Choroid plexus epithelial cell (primary cell): Measurements from ENCODE around the gene FHL3.

ENCODE experiments used
- DNase-seq: peaks from one replicate; pipeline ENCODE4 v3.0.0-alpha.2; 2010; ENCODE audit warnings: low read depth
- H3K4me3 ChIP-seq: 2 replicates; pipeline ENCODE4 v1.5.1; 2011; ENCODE audit warnings: low read depth, mild to moderate bottlenecking, control low read depth, low read length, moderate library complexity
- TF ChIP-seq, protein P1 (sequence below): conservative IDR thresholded peaks from 2 replicates; pipeline ENCODE4 v1.5.1; 2011; ENCODE audit warnings: low read depth, mild to moderate bottlenecking, control low read depth, inconsistent platforms, low read length, moderate library complexity

Gene FHL3

DNA sequence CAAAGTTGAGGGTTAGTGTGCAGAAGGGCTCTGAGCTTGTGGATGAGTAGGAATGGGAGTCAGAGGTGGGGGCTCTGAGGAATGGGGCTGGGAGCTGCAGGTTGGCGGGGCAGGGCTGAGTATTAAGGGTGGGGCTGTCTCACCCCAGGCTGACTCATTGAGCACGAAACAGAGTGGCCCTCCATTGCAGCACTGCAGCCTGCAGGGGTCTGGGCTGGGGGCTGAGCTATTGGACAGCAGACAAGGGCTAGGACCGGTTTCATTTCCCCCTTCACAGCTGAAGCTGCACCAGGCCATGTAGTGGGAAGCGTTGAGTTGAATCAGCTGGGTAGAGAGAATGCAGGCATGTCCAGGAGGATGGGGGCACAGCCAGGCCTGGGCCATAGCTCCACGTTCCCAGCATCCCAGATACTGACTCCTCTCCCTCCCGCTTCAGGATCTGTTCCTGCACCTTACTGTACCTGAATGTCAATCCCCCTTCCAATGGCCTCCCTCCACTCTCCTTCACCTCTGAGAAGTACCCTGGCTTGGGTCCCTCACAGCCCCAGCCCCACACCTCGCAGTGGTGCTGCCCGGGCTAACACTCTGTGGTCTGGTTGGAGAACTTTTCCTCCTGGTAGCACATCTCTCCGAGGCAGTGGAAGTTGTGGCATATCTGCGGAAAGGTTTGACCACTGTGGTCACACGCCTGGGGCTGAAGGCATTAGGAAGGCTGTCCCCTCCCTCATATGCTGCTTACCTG is 54.1 kb downstream of the FHL3 start:
- TF ChIP-seq, protein P1, sequence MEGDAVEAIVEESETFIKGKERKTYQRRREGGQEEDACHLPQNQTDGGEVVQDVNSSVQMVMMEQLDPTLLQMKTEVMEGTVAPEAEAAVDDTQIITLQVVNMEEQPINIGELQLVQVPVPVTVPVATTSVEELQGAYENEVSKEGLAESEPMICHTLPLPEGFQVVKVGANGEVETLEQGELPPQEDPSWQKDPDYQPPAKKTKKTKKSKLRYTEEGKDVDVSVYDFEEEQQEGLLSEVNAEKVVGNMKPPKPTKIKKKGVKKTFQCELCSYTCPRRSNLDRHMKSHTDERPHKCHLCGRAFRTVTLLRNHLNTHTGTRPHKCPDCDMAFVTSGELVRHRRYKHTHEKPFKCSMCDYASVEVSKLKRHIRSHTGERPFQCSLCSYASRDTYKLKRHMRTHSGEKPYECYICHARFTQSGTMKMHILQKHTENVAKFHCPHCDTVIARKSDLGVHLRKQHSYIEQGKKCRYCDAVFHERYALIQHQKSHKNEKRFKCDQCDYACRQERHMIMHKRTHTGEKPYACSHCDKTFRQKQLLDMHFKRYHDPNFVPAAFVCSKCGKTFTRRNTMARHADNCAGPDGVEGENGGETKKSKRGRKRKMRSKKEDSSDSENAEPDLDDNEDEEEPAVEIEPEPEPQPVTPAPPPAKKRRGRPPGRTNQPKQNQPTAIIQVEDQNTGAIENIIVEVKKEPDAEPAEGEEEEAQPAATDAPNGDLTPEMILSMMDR = no peak
- DNase-seq = no peak
- H3K4me3 ChIP-seq = no peak overlapping the region

GRCh38 chr1:37949524-37950152 is 55.7 kb downstream of the FHL3 start:
- TF ChIP-seq, protein P1 = no peak
- H3K4me3 ChIP-seq = no peak overlapping the region

GRCh38 chr1:37948841-37949240 is 56.5 kb downstream of the FHL3 start:
- TF ChIP-seq, protein P1 = no peak
- no peak overlapping the region for H3K4me3 ChIP-seq
- no peak for DNase-seq

More at GRCh38 chr1:37949524-37950152, 55.7 kb downstream of the FHL3 start:
- DNase-seq = no peak

- no peak overlapping the region for H3K4me3 ChIP-seq
- no peak for DNase-seq
- TF ChIP-seq, protein P1 = no peak
Observed at GRCh38 chr1:37948166-37948565, 57.1 kb downstream of the FHL3 start.

DNA sequence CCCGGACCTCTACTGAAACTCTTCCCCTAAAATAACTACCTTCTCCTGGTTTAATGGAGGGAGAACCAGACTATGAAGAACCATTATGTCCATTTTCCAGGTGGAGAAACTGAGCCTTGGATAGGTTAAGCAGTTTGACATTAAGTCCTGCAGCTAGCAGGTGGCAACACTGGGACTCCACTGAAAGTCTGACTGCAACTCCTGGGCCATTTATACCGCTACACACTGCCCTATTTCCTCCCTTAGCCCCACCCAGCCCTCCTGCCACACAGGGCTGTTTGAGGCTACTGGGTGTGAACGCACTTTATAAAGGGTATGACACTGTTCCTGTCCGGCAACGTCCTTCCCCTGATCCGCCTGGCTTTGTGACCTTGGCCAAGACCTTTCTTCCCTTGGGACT is 58.0 kb downstream of the FHL3 start:
- no peak for DNase-seq
- no peak overlapping the region for H3K4me3 ChIP-seq
- TF ChIP-seq, protein P1 = no peak
